ENCODE data around the gene ITGB7.

- no peak for TF ChIP-seq GATA3 (IDR thresholded peaks at IDR 0.05; ENCODE audit: low read depth, low read length)
- no peak for TF ChIP-seq GATA2 (IDR thresholded peaks at IDR 0.05; ENCODE audit: low read depth, low read length)
Observed at GRCh38 chr12:53180220-53180930, 26.7 kb downstream of the ITGB7 start, which contains the start of the genes CSAD and ZNF740.

Data from SH-SY5Y (cell line).